K562 (cell line): ENCODE measurements around the gene ZNF512B. TPM values are rescaled to one million over a fixed set of nuclear protein-coding genes. Genes with fewer than 3 reads are reported as not detected.

Experiments used
- CBX5 ChIP-seq: IDR thresholded peaks from 2 replicates; pipeline ENCODE4 v1.6.1; 2014; ENCODE audit warnings: low read depth, borderline replicate concordance
- DEAF1 ChIP-seq: fragments of 450-650 bp; formaldehyde crosslinking; IDR thresholded peaks from 2 replicates; pipeline ENCODE4 v1.4.0; 2020; ENCODE audit warnings: mild to moderate bottlenecking, moderate library complexity
- HMG20A ChIP-seq: fragments of 450-650 bp; formaldehyde crosslinking; conservative IDR thresholded peaks from 2 replicates; pipeline ENCODE4 v1.4.0; 2020; ENCODE audit warnings: mild to moderate bottlenecking, mixed read lengths
- HNRNPL ChIP-seq: fragments of 200-400 bp; formaldehyde crosslinking; IDR thresholded peaks from 2 replicates; pipeline ENCODE4 v1.6.1; 2017; ENCODE audit warnings: low read depth, mild to moderate bottlenecking, low read length
- NR2C2 ChIP-seq, 2 experiments: fragments of 200-800 bp in 1 of 2; sonication (Bioruptor generic) in 1 of 2; sonication (generic) in 1 of 2; formaldehyde crosslinking in 1 of 2; IDR thresholded peaks; 2 replicates each; pipeline versions ENCODE4 v1.6.1 to v1.8.0; 2016 to 2022; ENCODE audit warnings: mild to moderate bottlenecking in 1 of 2, missing compliant biosample characterization in 1 of 2, missing genetic modification characterization in 1 of 2, missing genetic modification reagents in 1 of 2
- PML ChIP-seq: IDR thresholded peaks from 2 replicates; pipeline ENCODE4 v1.6.1; 2012; ENCODE audit warnings: low read length, inconsistent platforms
- SIRT6 ChIP-seq: IDR thresholded peaks from one replicate; pipeline ENCODE4 v1.6.1; 2012; ENCODE audit warnings: low read depth, mild to moderate bottlenecking, control low read depth, inconsistent platforms, low read length, moderate library complexity
- SNRNP70 ChIP-seq: fragments of 200-400 bp; formaldehyde crosslinking; optimal IDR thresholded peaks from 2 replicates; pipeline ENCODE3; 2017; ENCODE audit warnings: low read depth, low read length
- TEAD4 ChIP-seq, 2 experiments: sonication (generic) in 1 of 2; formaldehyde crosslinking in 1 of 2; IDR thresholded peaks; 2 replicates each; pipeline versions ENCODE4 v1.6.1 to v1.8.0; 2012 to 2022; ENCODE audit warnings: borderline replicate concordance in 1 of 2, inconsistent platforms in 1 of 2, low read length in 1 of 2, mild to moderate bottlenecking in 1 of 2, missing genetic modification reagents in 1 of 2
- ZFX ChIP-seq: sonication (generic); formaldehyde crosslinking; IDR thresholded peaks from 2 replicates; pipeline ENCODE4 v1.8.0; 2022; ENCODE audit warnings: mild to moderate bottlenecking, missing genetic modification reagents, moderate library complexity
- ZNF224 ChIP-seq: sonication (generic); formaldehyde crosslinking; IDR thresholded peaks from 2 replicates; pipeline ENCODE4 v1.8.0; 2022; ENCODE audit warnings: mild to moderate bottlenecking, missing genetic modification reagents
- ZNF274 ChIP-seq: IDR thresholded peaks from 2 replicates; pipeline ENCODE4 v1.6.1; 2011; ENCODE audit warnings: low read depth, mild to moderate bottlenecking, low read length, moderate library complexity, borderline replicate concordance
- ZNF347 ChIP-seq: fragments of 450-650 bp; formaldehyde crosslinking; IDR thresholded peaks from 2 replicates; pipeline ENCODE4 v1.4.0; 2020; ENCODE audit warnings: low read depth, mild to moderate bottlenecking, moderate library complexity
- ZNF518B ChIP-seq: fragments of 250-450 bp; sonication (Bioruptor Pico); IDR thresholded peaks from 2 replicates; pipeline ENCODE4 v1.5.0; 2021; ENCODE audit warnings: mild to moderate bottlenecking, moderate library complexity
- polyA plus RNA-seq, 8 experiments: library from polyadenylated mRNA; depleted of rRNA in 4 of 8; stranded (reverse) in 5 of 8; unstranded in 3 of 8; fragments of >200 nt; fragmentation: Nextera tagmentation in 2 of 8; fragmentation: Illumina TruSeq in 1 of 8; extraction: Ambion mirVana in 2 of 8; extraction: Trizol in 1 of 8; gene quantifications; 2 replicates each; pipeline versions ENCODE4 v1.2.1 to v1.2.3, GENCODE V29; 2011 to 2014; ENCODE audit warnings: inconsistent platforms in 1 of 8, missing spikeins in 1 of 8
- total RNA-seq, 7 experiments: library from RNA; depleted of rRNA in 6 of 7; stranded (reverse); fragments of >200 nt in 6 of 7; fragmentation: Illumina TruSeq in 2 of 7; extraction: Trizol in 2 of 7; gene quantifications; 2 replicates each; pipeline versions ENCODE4 v1.2.1 to v1.2.3, GENCODE V29; 2011 to 2021; ENCODE audit warnings: low replicate concordance in 1 of 7
- TF ChIP-seq, protein P1 (sequence below): sonication (generic); formaldehyde crosslinking; IDR thresholded peaks from 2 replicates; pipeline ENCODE4 v1.8.1; 2023; ENCODE audit warnings: mild to moderate bottlenecking, missing genetic modification reagents, moderate library complexity
- TF ChIP-seq, protein P2 (sequence below): fragments of 450-650 bp; IDR thresholded peaks from 2 replicates; pipeline ENCODE4 v1.6.1; 2017; ENCODE audit warnings: antibody characterized with exemption, mild to moderate bottlenecking

ZNF512B gene
- total and polyA plus RNA-seq, 9 of the 15 experiments (the other 6 are each of a cell fraction or from before 2014, with no cell fraction given): 0.01 to 27.8 (median 8.2) TPM

- TF ChIP-seq ZNF518B (CRISPR knock-in tag) (no peak), CBX5 (no peak), ZNF347 (no peak), ZNF274 (no peak), ZFX (CRISPR knock-in tag) (0 out of 2 replicates have a peak, but pooled peaks have one; percentile 33), DEAF1 (CRISPR knock-in tag) (peak; percentile 70), SIRT6 (no peak), TEAD4 (IDR thresholded peaks at IDR 0.05; ENCODE audit: low read length) (no peak), TEAD4 (CRISPR knock-in tag; IDR thresholded peaks at IDR 0.05; ENCODE audit: borderline replicate concordance) (no peak), ZNF224 (CRISPR knock-in tag) (no peak), PML (no peak), HNRNPL (peak; percentile 69; the same call in 1 of the 2 replicates), NR2C2 (CRISPR knock-in tag; IDR thresholded peaks at IDR 0.05) (peak; percentile 67; the same call in 1 of the 2 replicates), NR2C2 (tag; IDR thresholded peaks at IDR 0.05) (no peak), HMG20A (CRISPR knock-in tag) (no peak), SNRNP70 (no peak)
- TF ChIP-seq, protein P1, sequence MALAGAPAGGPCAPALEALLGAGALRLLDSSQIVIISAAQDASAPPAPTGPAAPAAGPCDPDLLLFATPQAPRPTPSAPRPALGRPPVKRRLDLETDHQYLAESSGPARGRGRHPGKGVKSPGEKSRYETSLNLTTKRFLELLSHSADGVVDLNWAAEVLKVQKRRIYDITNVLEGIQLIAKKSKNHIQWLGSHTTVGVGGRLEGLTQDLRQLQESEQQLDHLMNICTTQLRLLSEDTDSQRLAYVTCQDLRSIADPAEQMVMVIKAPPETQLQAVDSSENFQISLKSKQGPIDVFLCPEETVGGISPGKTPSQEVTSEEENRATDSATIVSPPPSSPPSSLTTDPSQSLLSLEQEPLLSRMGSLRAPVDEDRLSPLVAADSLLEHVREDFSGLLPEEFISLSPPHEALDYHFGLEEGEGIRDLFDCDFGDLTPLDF: no peak
- TF ChIP-seq, protein P2, sequence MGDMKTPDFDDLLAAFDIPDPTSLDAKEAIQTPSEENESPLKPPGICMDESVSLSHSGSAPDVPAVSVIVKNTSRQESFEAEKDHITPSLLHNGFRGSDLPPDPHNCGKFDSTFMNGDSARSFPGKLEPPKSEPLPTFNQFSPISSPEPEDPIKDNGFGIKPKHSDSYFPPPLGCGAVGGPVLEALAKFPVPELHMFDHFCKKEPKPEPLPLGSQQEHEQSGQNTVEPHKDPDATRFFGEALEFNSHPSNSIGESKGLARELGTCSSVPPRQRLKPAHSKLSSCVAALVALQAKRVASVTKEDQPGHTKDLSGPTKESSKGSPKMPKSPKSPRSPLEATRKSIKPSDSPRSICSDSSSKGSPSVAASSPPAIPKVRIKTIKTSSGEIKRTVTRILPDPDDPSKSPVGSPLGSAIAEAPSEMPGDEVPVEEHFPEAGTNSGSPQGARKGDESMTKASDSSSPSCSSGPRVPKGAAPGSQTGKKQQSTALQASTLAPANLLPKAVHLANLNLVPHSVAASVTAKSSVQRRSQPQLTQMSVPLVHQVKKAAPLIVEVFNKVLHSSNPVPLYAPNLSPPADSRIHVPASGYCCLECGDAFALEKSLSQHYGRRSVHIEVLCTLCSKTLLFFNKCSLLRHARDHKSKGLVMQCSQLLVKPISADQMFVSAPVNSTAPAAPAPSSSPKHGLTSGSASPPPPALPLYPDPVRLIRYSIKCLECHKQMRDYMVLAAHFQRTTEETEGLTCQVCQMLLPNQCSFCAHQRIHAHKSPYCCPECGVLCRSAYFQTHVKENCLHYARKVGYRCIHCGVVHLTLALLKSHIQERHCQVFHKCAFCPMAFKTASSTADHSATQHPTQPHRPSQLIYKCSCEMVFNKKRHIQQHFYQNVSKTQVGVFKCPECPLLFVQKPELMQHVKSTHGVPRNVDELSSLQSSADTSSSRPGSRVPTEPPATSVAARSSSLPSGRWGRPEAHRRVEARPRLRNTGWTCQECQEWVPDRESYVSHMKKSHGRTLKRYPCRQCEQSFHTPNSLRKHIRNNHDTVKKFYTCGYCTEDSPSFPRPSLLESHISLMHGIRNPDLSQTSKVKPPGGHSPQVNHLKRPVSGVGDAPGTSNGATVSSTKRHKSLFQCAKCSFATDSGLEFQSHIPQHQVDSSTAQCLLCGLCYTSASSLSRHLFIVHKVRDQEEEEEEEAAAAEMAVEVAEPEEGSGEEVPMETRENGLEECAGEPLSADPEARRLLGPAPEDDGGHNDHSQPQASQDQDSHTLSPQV: no peak
Observed at GRCh38 chr20:63973636-63974401, 4.1 kb upstream of the ZNF512B start (continued).
